ENCODE data around the gene ADGRG2.

DNA sequence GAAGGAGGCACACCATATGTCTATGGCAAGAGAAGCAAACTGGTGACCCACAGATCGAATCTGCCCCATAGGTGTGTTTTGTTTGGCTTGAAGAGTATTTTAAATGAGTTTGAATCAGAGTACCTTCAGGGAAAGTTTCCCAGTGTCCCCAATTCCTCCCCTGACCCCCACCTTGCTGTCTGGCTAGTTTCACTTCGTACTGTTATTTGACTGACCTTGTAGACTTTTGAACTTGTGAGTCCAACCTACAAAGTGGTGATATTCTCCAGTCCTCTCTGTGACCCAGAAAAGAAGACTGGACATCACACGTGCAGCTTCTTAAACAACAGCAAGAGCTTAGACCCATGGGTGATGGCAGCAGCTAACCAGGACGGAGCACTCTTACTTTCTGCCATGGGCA lies 177.8 kb downstream of the ADGRG2 start:
- no peak for TF ChIP-seq EP300 (IDR thresholded peaks at IDR 0.05)
- TF ChIP-seq, protein P1, sequence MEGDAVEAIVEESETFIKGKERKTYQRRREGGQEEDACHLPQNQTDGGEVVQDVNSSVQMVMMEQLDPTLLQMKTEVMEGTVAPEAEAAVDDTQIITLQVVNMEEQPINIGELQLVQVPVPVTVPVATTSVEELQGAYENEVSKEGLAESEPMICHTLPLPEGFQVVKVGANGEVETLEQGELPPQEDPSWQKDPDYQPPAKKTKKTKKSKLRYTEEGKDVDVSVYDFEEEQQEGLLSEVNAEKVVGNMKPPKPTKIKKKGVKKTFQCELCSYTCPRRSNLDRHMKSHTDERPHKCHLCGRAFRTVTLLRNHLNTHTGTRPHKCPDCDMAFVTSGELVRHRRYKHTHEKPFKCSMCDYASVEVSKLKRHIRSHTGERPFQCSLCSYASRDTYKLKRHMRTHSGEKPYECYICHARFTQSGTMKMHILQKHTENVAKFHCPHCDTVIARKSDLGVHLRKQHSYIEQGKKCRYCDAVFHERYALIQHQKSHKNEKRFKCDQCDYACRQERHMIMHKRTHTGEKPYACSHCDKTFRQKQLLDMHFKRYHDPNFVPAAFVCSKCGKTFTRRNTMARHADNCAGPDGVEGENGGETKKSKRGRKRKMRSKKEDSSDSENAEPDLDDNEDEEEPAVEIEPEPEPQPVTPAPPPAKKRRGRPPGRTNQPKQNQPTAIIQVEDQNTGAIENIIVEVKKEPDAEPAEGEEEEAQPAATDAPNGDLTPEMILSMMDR (IDR thresholded peaks at IDR 0.05): no peak

Data from gastroesophageal sphincter (tissue), 3 donors.